CD4-positive, alpha-beta T cell treated with Interleukin-15 for 4 hours (primary cell): ENCODE data around the gene HLX.

ENCODE experiments used
- DNase-seq: peaks from one replicate; pipeline ENCODE4 v3.0.0-alpha.2; 2020; ENCODE audit warnings: low spot score

Gene HLX

GRCh38 chr1:220882061-220882891 lies 3.0 kb downstream of the HLX start:
- DNase-seq = no peak

- DNase-seq = no peak
Measured at GRCh38 chr1:220884109-220884980, 5.1 kb downstream of the HLX start.

- no peak for DNase-seq
Measured at GRCh38 chr1:220884981-220885918, 6.0 kb downstream of the HLX start.

- DNase-seq = no peak
Measured at GRCh38 chr1:220885971-220886370, 6.7 kb downstream of the HLX start.

- DNase-seq = no peak
Measured at GRCh38 chr1:220886470-220887201, 7.4 kb downstream of the HLX start.

GRCh38 chr1:220887202-220887519 lies 7.9 kb downstream of the HLX start:
- DNase-seq = no peak

GRCh38 chr1:220887520-220888416 lies 8.5 kb downstream of the HLX start:
- no peak for DNase-seq

- DNase-seq = no peak
Measured at GRCh38 chr1:220888417-220888986, 9.3 kb downstream of the HLX start.

- DNase-seq = no peak
Measured at GRCh38 chr1:220889333-220889732, 10.1 kb downstream of the HLX start.

- no peak for DNase-seq
Measured at GRCh38 chr1:220889848-220890287, 10.6 kb downstream of the HLX start.

GRCh38 chr1:220890602-220891001 lies 11.4 kb downstream of the HLX start:
- no peak for DNase-seq

- no peak for DNase-seq
Measured at GRCh38 chr1:220891224-220892085, 12.2 kb downstream of the HLX start.

- DNase-seq = no peak
Measured at GRCh38 chr1:220892086-220892376, 12.8 kb downstream of the HLX start.

- no peak for DNase-seq
Measured at GRCh38 chr1:220892997-220893700, 13.9 kb downstream of the HLX start.

- DNase-seq = no peak
Measured at GRCh38 chr1:220893701-220894024, 14.4 kb downstream of the HLX start.

GRCh38 chr1:220894025-220894923 lies 15.0 kb downstream of the HLX start:
- no peak for DNase-seq

- DNase-seq = no peak
Measured at GRCh38 chr1:220894924-220895256, 15.6 kb downstream of the HLX start.

- DNase-seq = no peak
Measured at GRCh38 chr1:220895412-220895946, 16.2 kb downstream of the HLX start.
